ENCODE results near the gene TLCD1.
A peak's percentile ranks its signal among the peaks of the same experiment; 100 is the strongest.

TLCD1 gene

DNA sequence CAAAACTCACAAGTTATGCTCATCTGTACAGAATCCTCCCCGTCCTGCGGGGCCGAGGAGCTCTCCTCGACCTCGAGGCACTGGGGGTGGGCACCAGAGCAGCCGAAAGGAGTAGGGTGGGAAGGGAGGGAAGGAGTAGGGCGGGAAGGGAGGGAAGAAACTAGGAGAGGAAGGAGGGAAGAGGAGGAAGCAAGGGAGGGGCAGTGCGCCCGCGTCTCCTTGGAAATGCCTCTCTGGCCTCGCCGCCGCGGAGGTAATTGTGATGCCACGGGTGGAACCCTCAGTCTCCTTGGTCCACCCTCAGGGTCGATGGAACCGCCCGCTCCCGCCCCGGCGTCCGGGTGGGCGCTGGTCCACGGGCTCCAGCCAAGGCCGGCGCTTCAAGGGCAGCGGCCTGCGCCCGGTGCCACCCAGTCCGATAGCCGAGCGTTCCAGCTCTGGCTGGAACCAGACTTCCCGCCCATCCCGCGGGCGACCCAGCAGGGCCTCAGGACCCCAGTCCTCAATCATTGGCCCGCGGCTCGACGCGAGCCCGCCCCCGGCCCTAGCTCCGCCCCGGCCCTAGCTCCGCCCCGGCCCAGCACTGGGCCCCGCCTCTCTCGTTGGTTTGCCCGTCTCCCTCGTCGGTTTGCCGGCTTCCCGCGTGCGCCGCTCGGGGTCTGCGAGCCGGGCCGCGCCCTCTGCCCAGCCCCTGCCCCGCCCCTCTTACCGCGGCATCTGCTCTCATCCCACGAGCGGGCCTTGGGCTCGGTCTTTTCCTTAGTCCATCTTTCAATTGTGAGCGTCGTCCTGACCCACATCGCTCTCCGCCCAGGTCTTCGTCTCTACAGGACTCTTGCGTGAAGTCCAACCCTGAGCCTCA is 14.9 kb downstream of the TLCD1 start:
- peak; percentile 92 to 96 for DNase-seq

GRCh38 chr17:28707339-28707720 is 18.7 kb downstream of the TLCD1 start:
- no peak for DNase-seq

GRCh38 chr17:28706471-28707338 is 19.3 kb downstream of the TLCD1 start:
- no peak for DNase-seq

DNA sequence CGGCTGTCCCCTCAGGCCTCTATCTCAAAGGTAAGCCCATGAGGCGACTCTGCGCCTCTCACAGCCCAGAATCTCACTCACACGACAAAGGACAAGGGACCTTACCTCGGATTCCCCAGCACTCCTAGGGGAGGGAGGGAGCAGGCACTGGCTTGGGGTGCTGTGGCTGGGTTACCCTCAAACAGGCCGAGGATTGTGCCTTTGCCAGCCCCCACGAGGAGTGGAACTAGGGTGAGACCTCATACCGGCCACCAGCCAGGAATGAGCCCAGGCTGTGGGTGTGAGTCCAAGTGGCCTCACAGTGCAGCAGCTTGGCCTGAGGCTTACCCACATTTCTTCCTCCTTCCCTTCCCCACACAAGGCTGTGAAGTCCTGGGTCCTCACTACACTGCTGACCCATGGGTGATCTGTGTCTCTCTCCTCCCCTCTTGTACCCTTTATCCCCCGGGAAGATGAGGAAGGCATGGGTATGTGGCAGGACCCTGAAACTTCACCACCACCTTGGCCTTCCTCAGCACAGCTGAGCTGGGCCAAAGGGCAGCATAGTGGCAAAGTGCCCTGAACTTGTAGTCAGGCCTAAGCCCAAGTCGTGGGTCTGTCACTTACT is 20.2 kb downstream of the TLCD1 start:
- no peak for DNase-seq

GRCh38 chr17:28705074-28705659 is 20.9 kb downstream of the TLCD1 start:
- no peak for DNase-seq

DNA sequence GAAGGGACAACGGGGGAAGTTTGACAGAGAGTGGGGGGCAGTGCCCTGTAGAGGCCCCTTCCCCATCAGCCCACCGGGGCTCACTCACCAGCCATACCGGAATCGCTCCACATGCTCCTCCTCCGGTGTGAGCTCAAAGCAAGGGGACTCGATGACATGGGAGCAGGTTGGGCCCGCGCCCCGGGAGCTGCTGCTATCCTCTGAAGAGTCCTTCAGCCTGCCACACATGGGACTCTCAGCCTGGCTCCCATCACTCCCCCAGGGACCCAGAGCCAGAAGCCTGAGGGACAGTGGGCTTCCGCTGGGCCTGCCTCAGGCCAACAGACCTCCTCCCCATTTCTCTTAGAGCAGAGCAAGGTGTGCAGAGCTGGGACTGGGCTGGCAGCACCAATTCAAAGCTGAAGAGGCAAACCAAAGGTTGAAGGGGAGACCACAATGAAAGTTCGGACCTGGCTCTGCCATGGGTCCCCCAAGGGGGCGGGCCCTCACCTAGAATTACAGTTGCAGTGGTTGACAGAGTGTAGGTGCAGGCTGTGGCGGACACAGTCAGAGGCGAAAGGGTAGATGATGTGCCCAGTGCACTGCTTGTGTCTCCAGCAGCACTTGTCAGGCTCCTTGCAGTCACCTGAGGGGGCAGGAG is 21.7 kb downstream of the TLCD1 start:
- DNase-seq = no peak

- DNase-seq = no peak
These were observed 22.3 kb downstream of the TLCD1 start for GRCh38 chr17:28703552-28704218.

- no peak for DNase-seq
These were observed 23.3 kb downstream of the TLCD1 start for GRCh38 chr17:28702752-28703150.

- no peak for DNase-seq
These were observed 23.8 kb downstream of the TLCD1 start for GRCh38 chr17:28702026-28702751.

- DNase-seq = no peak
These were observed 25.1 kb downstream of the TLCD1 start for GRCh38 chr17:28700830-28701492.

GRCh38 chr17:28700278-28700677 is 25.8 kb downstream of the TLCD1 start:
- DNase-seq = no peak

DNA sequence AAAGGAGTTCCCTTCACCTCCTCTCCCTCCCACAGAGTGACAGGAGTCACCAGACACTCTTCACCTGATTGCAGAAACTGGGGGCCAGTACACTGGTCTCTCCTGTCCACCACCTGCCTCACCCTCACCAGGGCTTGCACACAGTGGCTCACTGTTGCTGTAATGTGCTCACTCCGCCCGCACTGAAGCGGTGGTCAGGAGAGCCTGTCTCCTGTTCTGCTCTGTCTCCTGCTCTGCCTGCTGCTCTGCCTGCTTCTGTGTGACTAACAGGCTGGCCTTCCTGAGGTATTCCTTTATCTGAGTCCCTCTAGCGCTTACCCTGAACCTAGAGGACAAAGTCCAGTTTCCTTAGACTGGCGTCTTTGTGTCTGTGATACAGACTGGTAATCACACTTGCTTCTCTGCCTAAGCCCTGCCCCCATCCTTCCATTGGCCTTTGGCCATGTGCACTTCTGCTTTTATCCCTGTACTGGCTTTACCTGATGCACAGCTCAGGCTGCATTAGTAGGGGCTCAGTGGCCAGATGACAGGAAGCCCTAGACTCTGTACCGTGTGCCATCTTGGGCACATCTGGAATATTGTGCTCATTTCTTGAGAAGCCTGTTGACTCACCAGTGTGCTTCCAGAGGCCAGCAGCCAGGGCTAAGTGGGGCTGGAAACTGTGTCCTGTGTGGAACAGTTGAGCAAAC is 27.6 kb downstream of the TLCD1 start:
- no peak for DNase-seq

- DNase-seq = no peak
These were observed 32.2 kb downstream of the TLCD1 start for GRCh38 chr17:28693869-28694268.

GRCh38 chr17:28689011-28689410 is 37.0 kb downstream of the TLCD1 start:
- no peak for DNase-seq

GRCh38 chr17:28688481-28688880 is 37.6 kb downstream of the TLCD1 start:
- no peak for DNase-seq

DNA sequence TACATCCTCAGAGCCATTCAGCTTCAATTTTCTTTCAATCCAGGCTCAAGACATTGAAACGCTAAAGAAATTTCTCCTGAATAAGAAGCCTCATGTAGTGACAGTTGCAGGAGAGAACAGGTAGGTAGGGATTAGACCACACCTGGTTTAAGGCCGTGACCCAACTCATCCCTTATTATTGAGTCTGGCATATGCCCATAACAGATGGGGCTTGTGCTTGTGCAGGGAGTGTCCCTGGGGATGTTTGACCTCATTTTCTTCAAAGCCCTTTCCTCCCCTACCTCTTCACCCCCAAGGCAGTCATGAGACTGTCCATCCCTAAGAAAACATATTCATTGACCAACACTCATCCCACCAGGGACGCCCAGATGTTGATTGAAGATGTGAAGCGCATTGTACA is 39.7 kb downstream of the TLCD1 start:
- no peak for DNase-seq

DNA sequence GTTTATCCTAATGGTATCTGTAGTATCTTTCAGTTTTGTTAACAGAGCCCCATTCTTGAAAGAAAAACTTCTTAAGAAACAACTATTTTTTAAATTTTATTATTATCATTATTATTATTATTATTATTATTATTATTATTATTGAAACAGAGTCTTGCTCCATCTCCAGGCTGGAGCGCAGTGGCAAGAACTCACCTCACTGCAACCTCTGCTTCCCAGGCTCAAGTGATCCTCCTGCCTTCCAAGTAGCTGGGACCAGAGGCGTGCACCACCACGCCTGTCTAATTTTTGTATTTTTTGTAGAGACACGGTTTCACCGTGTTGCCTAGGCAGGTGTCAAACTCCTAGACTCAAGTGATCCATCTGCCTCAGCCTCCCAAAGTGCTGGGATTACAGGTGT is 40.7 kb downstream of the TLCD1 start:
- no peak for DNase-seq

GRCh38 chr17:28684963-28685362 is 41.1 kb downstream of the TLCD1 start:
- DNase-seq = no peak

- no peak for DNase-seq
These were observed 43.4 kb downstream of the TLCD1 start for GRCh38 chr17:28682655-28683054.

DNA sequence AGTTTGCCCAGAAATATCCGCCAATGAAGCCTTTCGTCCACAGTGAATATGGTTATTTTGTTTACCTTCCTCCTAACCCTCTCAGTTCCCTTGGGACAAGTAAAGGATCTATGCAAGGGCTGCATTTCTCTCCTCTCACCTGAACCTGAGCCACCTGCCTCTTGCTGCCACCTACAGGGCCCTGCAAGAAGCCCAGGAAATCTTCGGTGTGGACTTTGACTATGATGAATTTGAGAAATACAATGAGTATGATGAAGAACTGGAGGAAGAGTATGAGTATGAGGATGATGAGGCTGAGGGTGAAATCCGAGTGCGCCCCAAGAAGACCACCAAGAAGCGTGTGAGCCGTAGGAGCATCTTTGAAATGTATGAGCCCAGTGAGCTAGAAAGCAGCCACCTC is 50.1 kb downstream of the TLCD1 start:
- no peak for DNase-seq
